Thyroid gland (tissue), 4 donors: ENCODE data around the gene EHBP1. TPM values are rescaled to one million over a fixed set of nuclear protein-coding genes. Genes with fewer than 3 reads are reported as not detected.

Experiments used
- DNase-seq, 2 donors: peaks; one replicate each; pipeline ENCODE4 v3.0.0-alpha.2; 2019
- H3K27ac ChIP-seq, 3 donors: fragments of 200-600 bp; sonication (generic); 1 replicate in 2 of 3; 2 replicates in 1 of 3; pipeline ENCODE4 v1.5.1; 2016 to 2019; ENCODE audit warnings: mild to moderate bottlenecking in 1 of 3, moderate library complexity in 1 of 3
- H3K27me3 ChIP-seq: fragments of 200-600 bp; sonication (generic); one replicate; pipeline ENCODE4 v1.5.1; 2019
- H3K36me3 ChIP-seq, 2 donors: fragments of 200-600 bp; sonication (generic); one replicate each; pipeline ENCODE4 v1.5.1; 2016 to 2019
- H3K4me1 ChIP-seq, 2 donors: fragments of 200-600 bp; sonication (generic); one replicate each; pipeline ENCODE4 v1.5.1; 2017 to 2019
- H3K4me3 ChIP-seq, 3 donors: fragments of 200-600 bp; sonication (generic); replicated peaks in 1 of 3; 1 replicate in 2 of 3; 2 replicates in 1 of 3; pipeline ENCODE4 v1.5.1; 2016; ENCODE audit warnings: mild to moderate bottlenecking in 1 of 3
- H3K9me3 ChIP-seq: fragments of 200-600 bp; sonication (generic); one replicate; pipeline ENCODE4 v1.5.1; 2017
- CTCF ChIP-seq, 6 experiments: fragments of 200-600 bp in 3 of 6; fragments of 450-650 bp in 3 of 6; sonication (generic) in 3 of 6; IDR thresholded peaks; one replicate each; pipeline ENCODE4 v1.5.1; 2016 to 2019; ENCODE audit warnings: antibody characterized with exemption in 6 of 6, mild to moderate bottlenecking in 2 of 6, inconsistent platforms in 1 of 6, moderate library complexity in 1 of 6
- POLR2A ChIP-seq, 2 donors: fragments of 450-650 bp; IDR thresholded peaks; one replicate each; pipeline ENCODE4 v1.6.1; 2017; ENCODE audit warnings: antibody characterized with exemption in 2 of 2, mild to moderate bottlenecking in 2 of 2, moderate library complexity in 1 of 2
- WGBS, 2 donors: methylation state at CpG; one replicate each; pipeline ENCODE4 v1.1.5; 2017; 5-methylcytosine and 5-hydroxymethylcytosine counted together
- intact Hi-C: fragments of 100-400 bp; cut with DNase I; formaldehyde crosslinking; loops from one replicate; pipeline ENCODE4 v1.15.1; 2023
- total RNA-seq, 4 donors: library from RNA; depleted of rRNA; stranded (reverse); fragments of >200 nt; gene quantifications; one replicate each; pipeline ENCODE4 v1.2.3, GENCODE V29; 2016

EHBP1 gene
- total RNA-seq, 4 donors from 2014 or later, result 49.9 to 68.8 (median 57.0) TPM

GRCh38 chr2:63000801-63001200 is 295.3 kb downstream of the EHBP1 start:
- H3K27ac ChIP-seq, result no peak overlapping the region

GRCh38 chr2:63001576-63001975 is 296.1 kb downstream of the EHBP1 start:
- Histone ChIP-seq H3K27me3 (no peaks in the 10 kb centered on the region), H3K27ac (no peak overlapping the region), H3K4me1 (no peaks in the 10 kb centered on the region), H3K9me3 (no peaks in the 10 kb centered on the region), H3K4me3 (no peak overlapping the region), H3K36me3 (peaks cover 0 to 3% of the 10 kb centered on the region in 2 donors)
- DNase-seq, result no peak
- intact Hi-C loops, result no loop called here
- no peak for TF ChIP-seq CTCF (IDR thresholded peaks at IDR 0.05)
- TF ChIP-seq POLR2A (IDR thresholded peaks at IDR 0.05), result no peak

More at GRCh38 chr2:63000801-63001200, 295.3 kb downstream of the EHBP1 start:
- intact Hi-C loops, result no loop called here
- WGBS, 2 donors, result 89 to 92% methylated on average over 1 of the region's 1 CpG
- DNase-seq, result no peak
- no peaks in the 10 kb centered on the region for H3K27me3 ChIP-seq
- H3K4me1 ChIP-seq, result no peaks in the 10 kb centered on the region
- peaks cover 0 to 4% of the 10 kb centered on the region in 2 donors for H3K36me3 ChIP-seq
- H3K9me3 ChIP-seq, result no peaks in the 10 kb centered on the region
- TF ChIP-seq POLR2A (IDR thresholded peaks at IDR 0.05), result no peak
- no peak for TF ChIP-seq CTCF (IDR thresholded peaks at IDR 0.05)
- H3K4me3 ChIP-seq, result no peak overlapping the region

GRCh38 chr2:63003351-63003750 is 297.8 kb downstream of the EHBP1 start:
- WGBS, 2 donors, result 96 to 97% methylated on average over 4 of the region's 4 CpGs
- Histone ChIP-seq H3K27ac (no peak overlapping the region), H3K9me3 (no peaks in the 10 kb centered on the region), H3K4me3 (no peak overlapping the region), H3K36me3 (no peaks in the 10 kb centered on the region), H3K4me1 (no peaks in the 10 kb centered on the region), H3K27me3 (no peaks in the 10 kb centered on the region)
- intact Hi-C loops, result no loop called here
- no peak for TF ChIP-seq POLR2A (IDR thresholded peaks at IDR 0.05)
- TF ChIP-seq CTCF (IDR thresholded peaks at IDR 0.05), result no peak
- DNase-seq, result no peak

GRCh38 chr2:63007813-63008458 is 302.4 kb downstream of the EHBP1 start:
- TF ChIP-seq CTCF (IDR thresholded peaks at IDR 0.05) (no peak), POLR2A (IDR thresholded peaks at IDR 0.05) (no peak)
- Histone ChIP-seq H3K4me1 (no peaks in the 10 kb centered on the region), H3K4me3 (no peak overlapping the region), H3K27me3 (no peaks in the 10 kb centered on the region), H3K36me3 (no peaks in the 10 kb centered on the region), H3K27ac (no peak overlapping the region), H3K9me3 (no peaks in the 10 kb centered on the region)
- intact Hi-C loops, result no loop called here
- no peak for DNase-seq

- no peak overlapping the region for H3K27ac ChIP-seq
- TF ChIP-seq CTCF (IDR thresholded peaks at IDR 0.05) (no peak), POLR2A (IDR thresholded peaks at IDR 0.05) (no peak)
- H3K4me1 ChIP-seq, result no peaks in the 10 kb centered on the region
- H3K9me3 ChIP-seq, result no peaks in the 10 kb centered on the region
- no peaks in the 10 kb centered on the region for H3K27me3 ChIP-seq
- intact Hi-C loops, result no loop called here
- no peaks in the 10 kb centered on the region for H3K36me3 ChIP-seq
- no peak overlapping the region for H3K4me3 ChIP-seq
- DNase-seq, result no peak
- WGBS, 2 donors, result 91 to 98% methylated on average over 1 of the region's 1 CpG
These were observed 303.3 kb downstream of the EHBP1 start for GRCh38 chr2:63008838-63009237.
